Esophagus muscularis mucosa (tissue), 4 donors: ENCODE measurements around the gene SNCG. TPM values are rescaled to one million over a fixed set of nuclear protein-coding genes. Genes with fewer than 3 reads are reported as not detected.
"Not testable (repeated sequence)": the region's sequence is repeated elsewhere in the genome, so short reads cannot be mapped to it uniquely, and the experiment has no call there.

Source experiments
- DNase-seq: peaks from one replicate; pipeline ENCODE4 v3.0.0-alpha.2; 2017; ENCODE audit errors: extremely low spot score
- H3K27ac ChIP-seq, 4 donors: fragments of 200-600 bp; sonication (generic); replicated peaks in 1 of 4; 1 replicate in 3 of 4; 2 replicates in 1 of 4; pipeline ENCODE4 v1.5.1; 2016 to 2019; ENCODE audit warnings: mild to moderate bottlenecking in 1 of 4
- H3K27me3 ChIP-seq, 4 donors: fragments of 200-600 bp; sonication (generic); one replicate each; pipeline versions ENCODE4 v1.5.1 to v1.6.0; 2016 to 2019
- H3K36me3 ChIP-seq, 4 donors: fragments of 200-600 bp; sonication (generic); one replicate each; pipeline ENCODE4 v1.5.1; 2016 to 2019
- H3K4me1 ChIP-seq, 4 donors: fragments of 200-600 bp; sonication (generic); one replicate each; pipeline ENCODE4 v1.5.1; 2016 to 2019
- H3K4me3 ChIP-seq, 4 donors: fragments of 200-600 bp; sonication (generic); 1 replicate in 2 of 4; 2 replicates in 2 of 4; pipeline ENCODE4 v1.5.1; 2016 to 2019; ENCODE audit warnings: mild to moderate bottlenecking in 4 of 4, moderate library complexity in 1 of 4
- H3K9me3 ChIP-seq, 4 donors: fragments of 200-600 bp; sonication (generic); 1 replicate in 3 of 4; 2 replicates in 1 of 4; pipeline ENCODE4 v1.5.1; 2016 to 2019
- POLR2AphosphoS5 ChIP-seq, 2 donors: sonication (generic); formaldehyde crosslinking; IDR thresholded peaks; one replicate each; pipeline ENCODE4 v1.6.1; 2017; ENCODE audit warnings: antibody characterized with exemption in 2 of 2
- WGBS: methylation state at CpG from one replicate; pipeline ENCODE4 v1.1.5; 2018; 5-methylcytosine and 5-hydroxymethylcytosine counted together
- intact Hi-C: fragments of 100-400 bp; cut with DNase I; formaldehyde crosslinking; loops from one replicate; pipeline ENCODE4 v1.15.1; 2023
- small RNA-seq, 3 donors: library from RNA; depleted of rRNA; stranded (forward); fragments of <200 nt; gene quantifications; one replicate each; pipeline ENCODE3, GENCODE V24; 2016
- total RNA-seq, 4 donors: library from RNA; depleted of rRNA; stranded (reverse); fragments of >200 nt; gene quantifications; one replicate each; pipeline versions ENCODE4 v1.1.0 to v1.2.1, GENCODE V29; 2016
- TF ChIP-seq, protein P1 (sequence below), 3 experiments: fragments of 200-600 bp in 2 of 3; fragments of 450-650 bp in 1 of 3; sonication (generic) in 2 of 3; IDR thresholded peaks; one replicate each; pipeline ENCODE4 v1.5.1; 2017 to 2019; ENCODE audit warnings: antibody characterized with exemption in 3 of 3, mild to moderate bottlenecking in 2 of 3, moderate library complexity in 1 of 3

The SNCG gene
- total RNA-seq, 4 donors from 2014 or later, result 13.3 to 41.6 (median 30.6) TPM

DNA sequence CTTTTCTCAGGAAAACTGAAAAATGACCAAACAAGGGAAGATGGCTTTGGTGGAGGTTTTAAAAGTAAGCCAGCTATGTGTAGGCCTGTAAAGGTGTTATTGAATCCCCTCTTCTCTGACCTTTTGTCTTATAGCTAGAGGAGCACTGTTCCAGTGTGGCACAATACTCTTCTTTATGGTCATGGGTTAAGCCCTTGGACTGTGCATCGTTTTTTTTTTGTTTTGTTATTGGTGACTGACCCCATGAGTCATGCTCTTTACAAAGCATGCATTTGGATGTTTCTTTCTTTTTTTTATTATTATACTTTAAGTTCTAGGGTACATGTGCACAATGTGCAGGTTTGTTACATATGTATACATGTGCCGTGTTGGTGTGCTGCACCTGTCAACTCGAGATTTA is 42.1 kb downstream of the SNCG start:
- no peak for TF ChIP-seq POLR2AphosphoS5 (IDR thresholded peaks at IDR 0.05)
- TF ChIP-seq, protein P1, sequence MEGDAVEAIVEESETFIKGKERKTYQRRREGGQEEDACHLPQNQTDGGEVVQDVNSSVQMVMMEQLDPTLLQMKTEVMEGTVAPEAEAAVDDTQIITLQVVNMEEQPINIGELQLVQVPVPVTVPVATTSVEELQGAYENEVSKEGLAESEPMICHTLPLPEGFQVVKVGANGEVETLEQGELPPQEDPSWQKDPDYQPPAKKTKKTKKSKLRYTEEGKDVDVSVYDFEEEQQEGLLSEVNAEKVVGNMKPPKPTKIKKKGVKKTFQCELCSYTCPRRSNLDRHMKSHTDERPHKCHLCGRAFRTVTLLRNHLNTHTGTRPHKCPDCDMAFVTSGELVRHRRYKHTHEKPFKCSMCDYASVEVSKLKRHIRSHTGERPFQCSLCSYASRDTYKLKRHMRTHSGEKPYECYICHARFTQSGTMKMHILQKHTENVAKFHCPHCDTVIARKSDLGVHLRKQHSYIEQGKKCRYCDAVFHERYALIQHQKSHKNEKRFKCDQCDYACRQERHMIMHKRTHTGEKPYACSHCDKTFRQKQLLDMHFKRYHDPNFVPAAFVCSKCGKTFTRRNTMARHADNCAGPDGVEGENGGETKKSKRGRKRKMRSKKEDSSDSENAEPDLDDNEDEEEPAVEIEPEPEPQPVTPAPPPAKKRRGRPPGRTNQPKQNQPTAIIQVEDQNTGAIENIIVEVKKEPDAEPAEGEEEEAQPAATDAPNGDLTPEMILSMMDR (IDR thresholded peaks at IDR 0.05), result no peak
- WGBS, result 74% methylated on average over 3 of the region's 3 CpGs
- H3K4me1 ChIP-seq, result no peaks in the 10 kb centered on the region
- no peak overlapping the region for H3K27ac ChIP-seq
- no peak for DNase-seq
- H3K4me3 ChIP-seq, result no peak overlapping the region
- peaks cover 0 to 23% (median 10%) of the 10 kb centered on the region in 4 donors for H3K36me3 ChIP-seq
- no peaks in the 10 kb centered on the region for H3K9me3 ChIP-seq
- H3K27me3 ChIP-seq, result no peaks in the 10 kb centered on the region
- intact Hi-C loops, result no loop called here

DNA sequence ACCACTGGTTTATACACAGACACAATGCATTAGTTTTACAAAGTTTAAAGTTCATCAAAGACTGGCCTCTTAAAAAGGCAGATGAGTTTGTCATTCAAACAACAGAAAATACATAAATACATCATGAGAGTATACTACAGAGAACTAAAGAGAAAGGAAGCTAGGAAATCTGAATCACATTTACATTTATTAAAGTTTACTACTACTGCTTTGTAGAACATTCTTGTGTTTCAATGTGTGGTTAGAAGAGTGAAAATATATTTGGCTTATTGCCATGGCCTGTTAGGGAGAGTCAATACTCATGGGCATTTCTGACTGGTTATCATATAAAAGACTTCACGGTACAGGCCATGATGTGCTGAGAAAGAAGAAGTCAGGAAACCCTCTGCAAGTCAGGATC is 48.7 kb downstream of the SNCG start:
- H3K36me3 ChIP-seq, result peaks cover 0 to 10% (median 1%) of the 10 kb centered on the region in 4 donors
- DNase-seq, H3K27ac ChIP-seq, H3K4me1 ChIP-seq, H3K27me3 ChIP-seq, intact Hi-C loops, H3K4me3 ChIP-seq, H3K9me3 ChIP-seq: not testable (repeated sequence)
- WGBS, result 73% methylated on average over 1 of the region's 1 CpG

DNA sequence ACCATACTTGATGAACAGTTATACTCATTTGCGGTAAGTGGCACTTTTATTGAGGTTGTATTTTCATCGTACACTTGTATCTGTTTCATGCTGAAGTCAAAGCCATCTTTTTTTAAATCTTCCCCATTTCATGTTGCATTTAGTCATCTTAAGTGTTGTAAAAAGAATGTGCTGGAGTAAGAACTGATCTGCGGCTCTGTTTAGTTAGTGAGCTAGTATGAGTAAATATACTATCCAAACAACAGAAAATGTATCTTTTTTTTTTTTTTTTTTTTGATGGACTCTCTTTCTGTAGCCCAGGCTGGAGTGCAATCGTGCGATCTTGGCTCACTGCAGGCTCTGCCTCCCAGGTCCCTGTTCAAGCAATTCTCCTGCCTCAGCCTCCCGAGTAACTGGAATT is 49.3 kb downstream of the SNCG start:
- H3K27ac ChIP-seq, H3K27me3 ChIP-seq, DNase-seq, H3K4me3 ChIP-seq, intact Hi-C loops, H3K36me3 ChIP-seq, H3K4me1 ChIP-seq, H3K9me3 ChIP-seq: not testable (repeated sequence)
- 95% methylated on average over 6 of the region's 6 CpGs for WGBS

DNA sequence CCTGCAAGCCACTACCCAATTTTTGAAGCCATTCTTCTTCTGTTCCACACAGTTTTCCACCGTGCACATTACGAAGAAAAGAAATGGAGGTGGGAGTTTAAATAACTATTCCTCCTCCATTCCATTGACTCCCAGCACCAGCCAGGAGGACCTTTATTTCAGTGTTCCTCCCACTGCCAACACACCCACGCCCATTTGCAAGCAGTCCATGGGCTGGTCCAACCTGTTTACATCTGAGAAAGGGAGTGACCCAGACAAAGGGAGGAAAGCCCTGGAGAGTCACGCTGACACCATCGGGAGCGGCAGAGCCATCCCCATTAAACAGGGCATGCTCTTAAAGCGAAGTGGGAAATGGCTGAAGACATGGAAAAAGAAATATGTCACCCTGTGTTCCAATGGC is 49.9 kb downstream of the SNCG start:
- intact Hi-C loops, H3K27me3 ChIP-seq, H3K27ac ChIP-seq, H3K36me3 ChIP-seq, H3K9me3 ChIP-seq, H3K4me3 ChIP-seq, DNase-seq, H3K4me1 ChIP-seq: not testable (repeated sequence)
- 98% methylated on average over 7 of the region's 7 CpGs for WGBS

DNA sequence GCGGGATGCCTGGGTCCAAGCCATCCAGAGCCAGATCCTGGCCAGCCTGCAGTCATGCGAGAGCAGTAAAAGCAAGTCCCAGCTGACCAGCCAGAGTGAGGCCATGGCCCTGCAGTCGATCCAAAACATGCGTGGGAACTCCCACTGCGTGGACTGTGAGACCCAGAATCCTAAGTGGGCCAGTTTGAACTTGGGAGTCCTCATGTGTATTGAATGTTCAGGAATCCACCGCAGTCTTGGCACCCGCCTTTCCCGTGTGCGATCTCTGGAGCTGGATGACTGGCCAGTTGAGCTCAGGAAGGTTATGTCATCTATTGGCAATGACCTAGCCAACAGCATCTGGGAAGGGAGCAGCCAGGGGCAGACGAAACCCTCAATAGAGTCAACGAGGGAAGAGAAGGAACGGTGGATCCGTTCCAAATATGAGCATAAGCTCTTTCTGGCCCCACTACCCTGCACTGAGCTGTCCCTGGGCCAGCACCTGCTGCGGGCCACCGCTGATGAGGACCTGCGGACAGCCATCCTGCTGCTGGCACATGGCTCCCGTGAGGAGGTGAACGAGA is 50.8 kb downstream of the SNCG start:
- H3K4me1 ChIP-seq, H3K27ac ChIP-seq, intact Hi-C loops, H3K9me3 ChIP-seq, H3K27me3 ChIP-seq, H3K36me3 ChIP-seq, H3K4me3 ChIP-seq, DNase-seq: not testable (repeated sequence)
- WGBS, result 90% methylated on average over 12 of the region's 18 CpGs

Small RNA genes lying within 50 kb of the gene (small RNA-seq; reads per million reads assigned to genes)
- gene BMS1P3, result 0 reads per million in 3 donors

Other genes starting within 250 kb of the SNCG start
- 100 to 1,000 TPM in 1 of 4 donors, 10 to 100 TPM in 3; 66.1 to 110 (median 90.5) TPM for gene BMPR1A, start 202.0 kb upstream of the SNCG start, total RNA-seq
- 10 to 100 TPM; 24.9 to 85.9 (median 56.3) TPM for gene MMRN2, start 984 bp upstream of the SNCG start, total RNA-seq
- 100 to 1,000 TPM in 1 of 4 donors, 10 to 100 TPM in 3; 59.4 to 119 (median 84.8) TPM for gene ADIRF, start 9.9 kb downstream of the SNCG start, total RNA-seq
- not detected for gene FAM25A, start 61.7 kb downstream of the SNCG start, total RNA-seq
- 100 to 1,000 TPM; 152 to 187 (median 161) TPM for gene GLUD1, start 136.2 kb downstream of the SNCG start, total RNA-seq
- 10 to 100 TPM; 17.0 to 25.7 (median 22.8) TPM for gene SHLD2, start 136.6 kb downstream of the SNCG start, total RNA-seq